GM19463 (cell line): ENCODE results near the gene HAVCR2.
"Not testable (repeated sequence)": the region's sequence is repeated elsewhere in the genome, so short reads cannot be mapped to it uniquely, and the experiment has no call there.

ENCODE experiments used
- ATAC-seq: cut with Tn5 transposase; IDR thresholded peaks from one replicate; pipeline ENCODE4 v1.9.1; 2021; ENCODE audit warnings: mild to moderate bottlenecking, moderate library complexity; ENCODE audit not compliant: unreplicated experiment

The HAVCR2 gene

GRCh38 chr5:157047898-157048297 lies 60.9 kb downstream of the HAVCR2 start:
- ATAC-seq: no peak

GRCh38 chr5:157047016-157047415 lies 61.8 kb downstream of the HAVCR2 start:
- ATAC-seq: not testable (repeated sequence)

- no peak for ATAC-seq
These were observed 62.8 kb downstream of the HAVCR2 start for GRCh38 chr5:157046041-157046440.

GRCh38 chr5:157045601-157046000 lies 63.2 kb downstream of the HAVCR2 start:
- no peak for ATAC-seq

GRCh38 chr5:157038568-157039187 lies 70.2 kb downstream of the HAVCR2 start:
- ATAC-seq: no peak
